HEK293 (cell line): ENCODE data around the gene EFNA2.

ENCODE experiments used
- EGR2 ChIP-seq: fragments of 450-650 bp; formaldehyde crosslinking; IDR thresholded peaks from 2 replicates; pipeline ENCODE4 v1.5.1; 2016; ENCODE audit warnings: low read depth, missing biosample characterization, missing genetic modification characterization
- FEZF1 ChIP-seq: fragments of 450-650 bp; formaldehyde crosslinking; IDR thresholded peaks from 2 replicates; pipeline ENCODE4 v1.5.1; 2016; ENCODE audit warnings: missing biosample characterization, missing genetic modification characterization
- KLF1 ChIP-seq: fragments of 450-650 bp; formaldehyde crosslinking; IDR thresholded peaks from 2 replicates; pipeline ENCODE4 v1.5.1; 2016; ENCODE audit warnings: missing biosample characterization, missing genetic modification characterization
- KLF7 ChIP-seq: fragments of 450-650 bp; formaldehyde crosslinking; IDR thresholded peaks from 2 replicates; pipeline ENCODE4 v1.5.1; 2016; ENCODE audit warnings: missing biosample characterization, missing genetic modification characterization, borderline replicate concordance
- SCRT2 ChIP-seq: fragments of 450-650 bp; formaldehyde crosslinking; IDR thresholded peaks from 2 replicates; pipeline ENCODE4 v1.5.1; 2016; ENCODE audit warnings: missing biosample characterization, missing genetic modification characterization
- SP3 ChIP-seq: fragments of 450-650 bp; formaldehyde crosslinking; IDR thresholded peaks from 2 replicates; pipeline ENCODE4 v1.5.1; 2016; ENCODE audit warnings: missing biosample characterization, missing genetic modification characterization
- TSHZ1 ChIP-seq: fragments of 450-650 bp; formaldehyde crosslinking; IDR thresholded peaks from 2 replicates; pipeline ENCODE4 v1.5.1; 2016; ENCODE audit warnings: missing biosample characterization, missing genetic modification characterization, borderline replicate concordance
- YY2 ChIP-seq: fragments of 450-650 bp; formaldehyde crosslinking; IDR thresholded peaks from 2 replicates; pipeline ENCODE4 v1.5.1; 2016; ENCODE audit warnings: missing biosample characterization, missing genetic modification characterization
- ZBTB17 ChIP-seq: fragments of 450-650 bp; formaldehyde crosslinking; IDR thresholded peaks from 2 replicates; pipeline ENCODE4 v1.5.1; 2016; ENCODE audit warnings: missing biosample characterization, missing genetic modification characterization
- ZBTB8A ChIP-seq: fragments of 450-650 bp; formaldehyde crosslinking; IDR thresholded peaks from 2 replicates; pipeline ENCODE4 v1.5.1; 2016; ENCODE audit warnings: missing biosample characterization, missing genetic modification characterization
- ZNF157 ChIP-seq: fragments of 450-650 bp; formaldehyde crosslinking; IDR thresholded peaks from 2 replicates; pipeline ENCODE4 v1.5.1; 2016; ENCODE audit warnings: missing biosample characterization, missing genetic modification characterization
- ZNF221 ChIP-seq: fragments of 450-650 bp; formaldehyde crosslinking; IDR thresholded peaks from 2 replicates; pipeline ENCODE4 v1.5.1; 2017; ENCODE audit warnings: missing biosample characterization, missing genetic modification characterization, borderline replicate concordance
- ZNF23 ChIP-seq: fragments of 450-650 bp; formaldehyde crosslinking; IDR thresholded peaks from 2 replicates; pipeline ENCODE4 v1.5.1; 2016; ENCODE audit warnings: missing biosample characterization, missing genetic modification characterization, borderline replicate concordance
- ZNF266 ChIP-seq: fragments of 450-650 bp; formaldehyde crosslinking; IDR thresholded peaks from 2 replicates; pipeline ENCODE4 v1.5.1; 2016; ENCODE audit warnings: missing biosample characterization, missing genetic modification characterization, low read depth
- ZNF366 ChIP-seq: fragments of 450-650 bp; formaldehyde crosslinking; conservative IDR thresholded peaks from 2 replicates; pipeline ENCODE4 v1.5.1; 2016; ENCODE audit warnings: missing biosample characterization, missing genetic modification characterization
- ZNF623 ChIP-seq: fragments of 450-650 bp; formaldehyde crosslinking; IDR thresholded peaks from 2 replicates; pipeline ENCODE4 v1.5.1; 2016; ENCODE audit warnings: missing biosample characterization, missing genetic modification characterization
- ZNF629 ChIP-seq: fragments of 450-650 bp; formaldehyde crosslinking; IDR thresholded peaks from 2 replicates; pipeline ENCODE4 v1.5.1; 2017; ENCODE audit warnings: missing biosample characterization, missing genetic modification characterization
- ZNF658 ChIP-seq: fragments of 450-650 bp; formaldehyde crosslinking; IDR thresholded peaks from 2 replicates; pipeline ENCODE4; 2016; ENCODE audit warnings: missing biosample characterization, missing genetic modification characterization
- ZNF660 ChIP-seq: fragments of 450-650 bp; IDR thresholded peaks from 2 replicates; pipeline ENCODE4 v1.5.1; 2018; ENCODE audit warnings: missing biosample characterization, mild to moderate bottlenecking, missing genetic modification characterization
- ZNF677 ChIP-seq: fragments of 450-650 bp; IDR thresholded peaks from 2 replicates; pipeline ENCODE4 v1.5.0; 2018; ENCODE audit warnings: missing biosample characterization, mild to moderate bottlenecking, missing genetic modification characterization, moderate library complexity
- ZNF701 ChIP-seq: fragments of 450-650 bp; formaldehyde crosslinking; IDR thresholded peaks from 2 replicates; pipeline ENCODE4 v1.5.1; 2016; ENCODE audit warnings: missing biosample characterization, missing genetic modification characterization
- ZNF776 ChIP-seq: fragments of 450-650 bp; formaldehyde crosslinking; IDR thresholded peaks from 2 replicates; pipeline ENCODE4 v1.5.0; 2017; ENCODE audit warnings: missing biosample characterization, missing genetic modification characterization, borderline replicate concordance
- ZNF791 ChIP-seq: fragments of 450-650 bp; formaldehyde crosslinking; IDR thresholded peaks from 2 replicates; pipeline ENCODE4 v1.5.1; 2016; ENCODE audit warnings: missing biosample characterization, missing genetic modification characterization
- ZNF837 ChIP-seq: fragments of 450-650 bp; formaldehyde crosslinking; IDR thresholded peaks from 2 replicates; pipeline ENCODE4 v1.5.1; 2016; ENCODE audit warnings: missing biosample characterization, missing genetic modification characterization
- TF ChIP-seq, protein P1 (sequence below): fragments of 450-650 bp; formaldehyde crosslinking; IDR thresholded peaks from 2 replicates; pipeline ENCODE4 v1.5.1; 2016; ENCODE audit warnings: missing biosample characterization, missing genetic modification characterization
- TF ChIP-seq, protein P2 (sequence below): fragments of 450-650 bp; formaldehyde crosslinking; IDR thresholded peaks from 2 replicates; pipeline ENCODE4 v1.5.1; 2016; ENCODE audit warnings: missing biosample characterization, missing genetic modification characterization
- TF ChIP-seq, protein P3 (sequence below): fragments of 450-650 bp; formaldehyde crosslinking; IDR thresholded peaks from 2 replicates; pipeline ENCODE4 v1.5.1; 2017; ENCODE audit warnings: missing biosample characterization, missing genetic modification characterization
- TF ChIP-seq, protein P4 (sequence below): fragments of 450-650 bp; formaldehyde crosslinking; conservative IDR thresholded peaks from 2 replicates; pipeline ENCODE4 v1.5.1; 2016; ENCODE audit warnings: low read depth, missing biosample characterization, missing genetic modification characterization

Gene EFNA2

GRCh38 chr19:1262623-1263123 lies 23.0 kb upstream of the EFNA2 start (continued):
- TF ChIP-seq, protein P1, sequence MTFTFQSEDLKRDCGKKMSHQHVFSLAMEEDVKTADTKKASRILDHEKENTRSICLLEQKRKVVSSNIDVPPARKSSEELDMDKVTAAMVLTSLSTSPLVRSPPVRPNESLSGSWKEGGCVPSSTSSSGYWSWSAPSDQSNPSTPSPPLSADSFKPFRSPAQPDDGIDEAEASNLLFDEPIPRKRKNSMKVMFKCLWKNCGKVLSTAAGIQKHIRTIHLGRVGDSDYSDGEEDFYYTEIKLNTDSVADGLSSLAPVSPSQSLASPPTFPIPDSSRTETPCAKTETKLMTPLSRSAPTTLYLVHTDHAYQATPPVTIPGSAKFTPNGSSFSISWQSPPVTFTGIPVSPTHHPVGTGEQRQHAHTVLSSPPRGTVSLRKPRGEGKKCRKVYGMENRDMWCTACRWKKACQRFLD (tag by site-specific recombination): no peak
- TF ChIP-seq ZNF776 (tag by site-specific recombination) (no peak), ZNF157 (tag by site-specific recombination) (no peak), SP3 (peak; percentile 58; the same call in 1 of the 2 replicates), ZNF658 (tag by site-specific recombination) (no peak), KLF7 (tag by site-specific recombination) (no peak), ZNF23 (tag by site-specific recombination) (no peak), ZBTB17 (tag by site-specific recombination) (no peak), ZNF837 (tag by site-specific recombination) (no peak), ZNF660 (tag by site-specific recombination) (no peak), TSHZ1 (tag by site-specific recombination) (no peak), FEZF1 (tag by site-specific recombination) (no peak), ZNF366 (tag by site-specific recombination) (peak; percentile 39; the same call in 1 of the 2 replicates), YY2 (tag by site-specific recombination) (no peak), KLF1 (peak; percentile 99), ZNF623 (tag by site-specific recombination) (no peak), SCRT2 (tag by site-specific recombination) (no peak), ZNF629 (tag by site-specific recombination) (no peak), ZNF266 (tag by site-specific recombination) (no peak), ZNF221 (tag by site-specific recombination) (no peak), ZNF791 (tag by site-specific recombination) (no peak), ZBTB8A (peak; percentile 13; the same call in 1 of the 2 replicates), ZNF701 (tag by site-specific recombination) (no peak), EGR2 (tag by site-specific recombination) (peak; percentile 95), ZNF677 (no peak)
- TF ChIP-seq, protein P2, sequence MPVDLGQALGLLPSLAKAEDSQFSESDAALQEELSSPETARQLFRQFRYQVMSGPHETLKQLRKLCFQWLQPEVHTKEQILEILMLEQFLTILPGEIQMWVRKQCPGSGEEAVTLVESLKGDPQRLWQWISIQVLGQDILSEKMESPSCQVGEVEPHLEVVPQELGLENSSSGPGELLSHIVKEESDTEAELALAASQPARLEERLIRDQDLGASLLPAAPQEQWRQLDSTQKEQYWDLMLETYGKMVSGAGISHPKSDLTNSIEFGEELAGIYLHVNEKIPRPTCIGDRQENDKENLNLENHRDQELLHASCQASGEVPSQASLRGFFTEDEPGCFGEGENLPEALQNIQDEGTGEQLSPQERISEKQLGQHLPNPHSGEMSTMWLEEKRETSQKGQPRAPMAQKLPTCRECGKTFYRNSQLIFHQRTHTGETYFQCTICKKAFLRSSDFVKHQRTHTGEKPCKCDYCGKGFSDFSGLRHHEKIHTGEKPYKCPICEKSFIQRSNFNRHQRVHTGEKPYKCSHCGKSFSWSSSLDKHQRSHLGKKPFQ (tag by site-specific recombination): no peak
- TF ChIP-seq, protein P3, sequence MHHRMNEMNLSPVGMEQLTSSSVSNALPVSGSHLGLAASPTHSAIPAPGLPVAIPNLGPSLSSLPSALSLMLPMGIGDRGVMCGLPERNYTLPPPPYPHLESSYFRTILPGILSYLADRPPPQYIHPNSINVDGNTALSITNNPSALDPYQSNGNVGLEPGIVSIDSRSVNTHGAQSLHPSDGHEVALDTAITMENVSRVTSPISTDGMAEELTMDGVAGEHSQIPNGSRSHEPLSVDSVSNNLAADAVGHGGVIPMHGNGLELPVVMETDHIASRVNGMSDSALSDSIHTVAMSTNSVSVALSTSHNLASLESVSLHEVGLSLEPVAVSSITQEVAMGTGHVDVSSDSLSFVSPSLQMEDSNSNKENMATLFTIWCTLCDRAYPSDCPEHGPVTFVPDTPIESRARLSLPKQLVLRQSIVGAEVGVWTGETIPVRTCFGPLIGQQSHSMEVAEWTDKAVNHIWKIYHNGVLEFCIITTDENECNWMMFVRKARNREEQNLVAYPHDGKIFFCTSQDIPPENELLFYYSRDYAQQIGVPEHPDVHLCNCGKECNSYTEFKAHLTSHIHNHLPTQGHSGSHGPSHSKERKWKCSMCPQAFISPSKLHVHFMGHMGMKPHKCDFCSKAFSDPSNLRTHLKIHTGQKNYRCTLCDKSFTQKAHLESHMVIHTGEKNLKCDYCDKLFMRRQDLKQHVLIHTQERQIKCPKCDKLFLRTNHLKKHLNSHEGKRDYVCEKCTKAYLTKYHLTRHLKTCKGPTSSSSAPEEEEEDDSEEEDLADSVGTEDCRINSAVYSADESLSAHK: no peak
- TF ChIP-seq, protein P4, sequence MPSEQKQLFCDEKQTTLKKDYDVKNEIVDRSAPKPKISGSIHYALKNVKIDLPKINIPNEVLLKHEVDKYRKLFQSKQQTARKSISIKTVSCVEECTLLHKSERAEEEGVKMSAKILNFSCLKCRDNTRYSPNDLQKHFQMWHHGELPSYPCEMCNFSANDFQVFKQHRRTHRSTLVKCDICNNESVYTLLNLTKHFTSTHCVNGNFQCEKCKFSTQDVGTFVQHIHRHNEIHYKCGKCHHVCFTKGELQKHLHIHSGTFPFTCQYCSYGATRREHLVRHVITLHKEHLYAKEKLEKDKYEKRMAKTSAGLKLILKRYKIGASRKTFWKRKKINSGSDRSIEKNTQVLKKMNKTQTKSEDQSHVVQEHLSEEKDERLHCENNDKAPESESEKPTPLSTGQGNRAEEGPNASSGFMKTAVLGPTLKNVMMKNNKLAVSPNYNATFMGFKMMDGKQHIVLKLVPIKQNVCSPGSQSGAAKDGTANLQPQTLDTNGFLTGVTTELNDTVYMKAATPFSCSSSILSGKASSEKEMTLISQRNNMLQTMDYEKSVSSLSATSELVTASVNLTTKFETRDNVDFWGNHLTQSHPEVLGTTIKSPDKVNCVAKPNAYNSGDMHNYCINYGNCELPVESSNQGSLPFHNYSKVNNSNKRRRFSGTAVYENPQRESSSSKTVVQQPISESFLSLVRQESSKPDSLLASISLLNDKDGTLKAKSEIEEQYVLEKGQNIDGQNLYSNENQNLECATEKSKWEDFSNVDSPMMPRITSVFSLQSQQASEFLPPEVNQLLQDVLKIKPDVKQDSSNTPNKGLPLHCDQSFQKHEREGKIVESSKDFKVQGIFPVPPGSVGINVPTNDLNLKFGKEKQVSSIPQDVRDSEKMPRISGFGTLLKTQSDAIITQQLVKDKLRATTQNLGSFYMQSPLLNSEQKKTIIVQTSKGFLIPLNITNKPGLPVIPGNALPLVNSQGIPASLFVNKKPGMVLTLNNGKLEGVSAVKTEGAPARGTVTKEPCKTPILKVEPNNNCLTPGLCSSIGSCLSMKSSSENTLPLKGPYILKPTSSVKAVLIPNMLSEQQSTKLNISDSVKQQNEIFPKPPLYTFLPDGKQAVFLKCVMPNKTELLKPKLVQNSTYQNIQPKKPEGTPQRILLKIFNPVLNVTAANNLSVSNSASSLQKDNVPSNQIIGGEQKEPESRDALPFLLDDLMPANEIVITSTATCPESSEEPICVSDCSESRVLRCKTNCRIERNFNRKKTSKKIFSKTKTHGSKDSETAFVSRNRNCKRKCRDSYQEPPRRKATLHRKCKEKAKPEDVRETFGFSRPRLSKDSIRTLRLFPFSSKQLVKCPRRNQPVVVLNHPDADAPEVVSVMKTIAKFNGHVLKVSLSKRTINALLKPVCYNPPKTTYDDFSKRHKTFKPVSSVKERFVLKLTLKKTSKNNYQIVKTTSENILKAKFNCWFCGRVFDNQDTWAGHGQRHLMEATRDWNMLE (tag by site-specific recombination): no peak
